ENCODE results near the gene DDX10. TPM values are rescaled to one million over a fixed set of nuclear protein-coding genes. Genes with fewer than 3 reads are reported as not detected.

Gene DDX10
- total RNA-seq, 4 donors from 2014 or later = 27.9 to 511 (median 31.5) TPM

- Histone ChIP-seq H3K9me3 (no peaks in the 10 kb centered on the region), H3K27ac (no peak overlapping the region), H3K4me3 (no peak overlapping the region), H3K36me3 (no peaks in the 10 kb centered on the region), H3K4me1 (no peaks in the 10 kb centered on the region), H3K27me3 (no peaks in the 10 kb centered on the region)
- TF ChIP-seq POLR2A (IDR thresholded peaks at IDR 0.05) = no peak
- TF ChIP-seq CTCF (IDR thresholded peaks at IDR 0.05) = no peak
- DNase-seq = no peak
- intact Hi-C loops (cut with DNase I; ENCODE audit: low total_unique reads) = no loop called here
Observed at GRCh38 chr11:108963118-108963517, 298.2 kb downstream of the DDX10 start.

DNA sequence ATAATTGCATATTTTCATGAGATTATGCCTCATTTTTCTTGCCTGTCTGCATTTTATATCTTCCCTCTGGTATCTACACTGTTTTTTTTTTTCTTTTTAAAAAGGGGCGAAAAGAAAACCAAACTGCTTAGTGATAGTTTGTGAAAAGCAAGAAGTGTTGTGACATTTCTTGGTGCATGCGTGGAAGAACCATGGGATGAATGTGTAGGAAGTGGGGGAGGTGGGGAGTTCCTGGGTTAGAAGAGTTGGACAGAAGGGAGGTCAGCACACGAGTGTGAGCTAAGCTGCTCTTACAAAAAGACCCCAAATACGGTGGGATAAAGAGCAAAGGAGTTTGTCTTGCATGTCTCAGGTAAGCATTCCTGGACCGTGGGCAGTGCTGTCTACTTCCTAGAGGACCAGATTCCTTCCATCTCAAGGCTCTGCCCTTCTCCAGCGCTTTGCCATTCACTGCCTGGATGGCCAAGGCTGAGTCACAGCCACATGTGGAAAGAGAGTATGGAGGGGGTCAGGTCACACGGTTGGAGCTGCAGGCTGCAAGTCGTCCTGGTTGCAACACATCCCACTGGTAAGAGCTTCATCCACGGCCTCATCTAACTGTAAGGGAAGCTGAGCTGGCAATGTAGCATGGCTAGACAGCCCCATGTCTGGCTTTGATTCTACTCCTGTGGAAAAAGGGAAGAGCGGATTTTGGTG lies 300.6 kb downstream of the DDX10 start:
- no peaks in the 10 kb centered on the region for H3K36me3 ChIP-seq
- no peaks in the 10 kb centered on the region for H3K4me1 ChIP-seq
- no peaks in the 10 kb centered on the region for H3K27me3 ChIP-seq
- no peak overlapping the region for H3K27ac ChIP-seq
- no peak overlapping the region for H3K4me3 ChIP-seq
- no peak for TF ChIP-seq POLR2A (IDR thresholded peaks at IDR 0.05)
- TF ChIP-seq CTCF (IDR thresholded peaks at IDR 0.05) = no peak
- H3K9me3 ChIP-seq = no peaks in the 10 kb centered on the region
- DNase-seq = no peak
- intact Hi-C loops (cut with DNase I; ENCODE audit: low total_unique reads) = no loop called here

DNA sequence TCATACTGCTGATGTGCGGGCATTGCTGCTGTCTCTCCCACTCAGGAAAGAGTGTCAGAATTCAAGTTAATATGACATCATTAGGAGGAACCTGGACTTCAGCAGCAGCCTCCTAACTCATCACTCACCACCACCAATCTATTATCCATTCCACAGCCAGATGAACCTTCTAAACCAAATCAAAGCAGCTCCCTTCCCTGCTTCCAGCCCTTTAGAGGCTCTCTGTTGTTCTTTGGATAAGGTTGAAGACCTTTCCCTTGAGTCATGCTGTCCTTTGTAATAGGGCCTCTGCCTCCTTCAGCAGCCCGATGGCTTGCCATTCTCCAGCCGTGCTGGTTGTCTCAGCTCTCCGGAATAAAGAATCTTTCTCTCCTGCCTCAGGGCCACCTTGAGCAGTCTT lies 301.3 kb downstream of the DDX10 start:
- Histone ChIP-seq H3K36me3 (no peaks in the 10 kb centered on the region), H3K27ac (no peak overlapping the region), H3K4me3 (no peak overlapping the region), H3K9me3 (no peaks in the 10 kb centered on the region), H3K4me1 (no peaks in the 10 kb centered on the region), H3K27me3 (no peaks in the 10 kb centered on the region)
- TF ChIP-seq POLR2A (IDR thresholded peaks at IDR 0.05) (no peak), CTCF (IDR thresholded peaks at IDR 0.05) (no peak)
- intact Hi-C loops (cut with DNase I; ENCODE audit: low total_unique reads) = no loop called here
- DNase-seq = no peak

DNA sequence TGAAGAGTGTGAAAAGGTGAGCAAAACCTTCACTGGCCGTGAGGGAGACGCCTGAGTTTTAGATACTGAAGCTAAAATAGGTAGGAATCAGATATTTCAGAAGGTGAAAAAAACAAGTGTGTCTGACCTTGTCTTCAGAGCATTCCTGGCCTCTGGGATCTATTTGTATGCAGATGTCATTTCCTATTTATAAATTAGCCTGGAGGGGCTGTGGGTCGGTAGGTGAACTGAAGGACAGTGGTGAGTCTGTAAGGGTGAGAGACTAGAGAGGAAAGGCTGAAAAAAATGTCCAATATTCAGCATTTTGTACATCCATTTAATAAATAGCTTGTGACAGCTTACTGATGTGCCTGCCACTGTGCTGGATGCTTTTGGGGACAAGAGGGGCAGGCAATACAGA lies 302.1 kb downstream of the DDX10 start:
- Histone ChIP-seq H3K36me3 (no peaks in the 10 kb centered on the region), H3K27ac (no peak overlapping the region), H3K4me3 (no peak overlapping the region), H3K4me1 (no peaks in the 10 kb centered on the region), H3K27me3 (no peaks in the 10 kb centered on the region), H3K9me3 (no peaks in the 10 kb centered on the region)
- intact Hi-C loops (cut with DNase I; ENCODE audit: low total_unique reads) = no loop called here
- TF ChIP-seq POLR2A (IDR thresholded peaks at IDR 0.05) = no peak
- no peak for TF ChIP-seq CTCF (IDR thresholded peaks at IDR 0.05)
- no peak for DNase-seq

- Histone ChIP-seq H3K36me3 (no peaks in the 10 kb centered on the region), H3K27me3 (no peaks in the 10 kb centered on the region), H3K4me3 (no peak overlapping the region), H3K27ac (no peak overlapping the region), H3K4me1 (no peaks in the 10 kb centered on the region), H3K9me3 (no peaks in the 10 kb centered on the region)
- no peak for TF ChIP-seq CTCF (IDR thresholded peaks at IDR 0.05)
- TF ChIP-seq POLR2A (IDR thresholded peaks at IDR 0.05) = no peak
- peak; percentile 20 to 29 for DNase-seq
- intact Hi-C loops (cut with DNase I; ENCODE audit: low total_unique reads) = no loop called here
Observed at GRCh38 chr11:108967571-108967970, 302.7 kb downstream of the DDX10 start.

Measured in uterus (tissue), 4 donors.